NCI-H2171 (cell line): ENCODE data around the gene MDGA2.

Experiments
- DNase-seq: peaks from one replicate; lab custom pipeline; 2025; lab: John Stamatoyannopoulos, UW

MDGA2 gene

DNA sequence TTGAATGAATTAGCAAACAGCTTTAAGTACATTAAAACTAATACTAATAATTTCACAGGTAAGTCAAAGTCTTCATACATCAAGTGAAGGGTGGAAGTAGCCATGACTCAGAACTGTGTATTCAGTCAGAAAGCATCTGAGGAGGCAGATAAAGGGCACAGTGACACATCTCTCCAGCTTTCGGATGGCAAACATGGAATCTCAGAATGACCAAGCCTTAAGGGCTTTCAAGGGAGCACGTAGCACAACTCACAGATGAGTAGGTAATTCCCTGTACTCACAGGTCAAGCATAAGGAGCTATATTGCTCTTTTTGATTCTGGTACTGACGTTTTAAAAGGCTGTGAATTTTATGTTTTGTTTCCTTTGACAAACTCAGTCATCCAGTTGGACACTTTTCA lies 56.0 kb downstream of the MDGA2 start:
- no peak for DNase-seq

DNA sequence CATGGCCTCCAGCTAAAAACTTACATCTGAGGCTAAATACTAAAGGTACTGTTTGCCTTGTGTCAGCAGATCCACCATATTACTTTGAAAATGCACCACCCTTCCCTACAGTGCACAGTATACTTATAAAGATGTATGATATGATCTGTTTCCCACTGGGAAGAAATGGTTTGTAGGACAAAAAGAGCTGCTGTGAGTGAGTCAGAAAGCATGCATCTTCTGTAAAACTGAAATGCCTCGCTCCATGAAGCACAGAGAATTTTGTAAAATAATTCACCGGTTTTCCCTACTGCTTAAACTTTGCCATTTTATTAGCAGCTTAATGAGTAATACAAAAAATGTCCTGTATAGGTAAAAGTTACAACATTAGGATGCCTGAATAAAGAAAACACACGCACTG lies 68.8 kb downstream of the MDGA2 start:
- DNase-seq: no peak

DNA sequence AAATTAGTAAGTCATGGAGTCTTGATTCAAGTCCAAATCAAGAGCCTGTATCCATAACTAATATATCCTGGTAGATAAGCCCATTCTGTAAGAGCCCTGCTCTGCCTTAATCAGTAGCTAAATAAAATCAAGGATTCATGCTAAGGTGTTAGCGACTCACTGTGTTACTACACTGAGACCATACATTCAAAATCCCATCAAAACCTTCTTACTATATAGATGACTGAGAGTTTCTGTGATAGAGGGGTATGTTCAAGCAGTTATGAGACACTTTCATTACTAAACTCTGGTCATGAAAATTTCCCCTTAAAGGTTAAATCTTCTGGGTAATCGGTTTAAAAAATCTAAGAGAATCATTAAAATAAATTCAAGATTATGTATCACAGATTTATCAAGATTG lies 78.5 kb downstream of the MDGA2 start:
- no peak for DNase-seq

DNA sequence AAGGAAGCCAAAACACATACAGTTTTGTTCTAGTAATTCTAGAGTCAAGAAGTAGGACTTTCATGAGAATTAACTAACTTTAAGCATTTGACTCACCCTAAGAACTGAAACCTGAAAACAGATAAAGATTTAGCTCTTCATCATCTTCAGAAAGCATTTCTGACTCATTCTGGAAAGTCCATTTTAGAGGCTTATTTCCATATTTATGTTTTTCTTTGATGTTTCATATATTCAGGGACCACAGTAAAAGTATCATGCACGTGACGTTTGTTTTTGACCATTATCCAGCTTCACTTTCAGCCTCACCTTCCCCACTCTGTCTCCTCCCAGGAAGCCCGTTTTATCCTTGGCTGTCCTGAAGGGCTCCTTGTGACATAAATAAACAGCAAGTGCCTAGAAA lies 79.2 kb downstream of the MDGA2 start:
- no peak for DNase-seq

DNA sequence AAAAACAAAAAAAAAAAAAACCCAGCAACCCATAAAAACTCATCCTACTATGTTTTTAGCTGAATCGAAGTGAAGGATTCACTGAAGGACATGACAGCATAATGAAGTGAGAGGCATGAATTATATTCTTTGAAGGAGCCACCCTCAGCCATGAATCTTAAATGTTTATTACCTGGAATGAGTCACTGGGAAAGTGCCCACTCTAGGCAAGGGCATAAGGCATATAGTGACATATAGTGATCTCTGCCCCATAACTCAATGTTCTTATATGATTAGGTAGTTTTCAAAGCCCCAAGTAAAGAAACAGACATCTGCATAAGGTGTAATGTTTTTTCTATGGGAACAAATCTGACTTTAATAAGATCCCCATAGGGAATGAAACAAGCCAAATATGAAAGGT lies 79.9 kb downstream of the MDGA2 start:
- no peak for DNase-seq

DNA sequence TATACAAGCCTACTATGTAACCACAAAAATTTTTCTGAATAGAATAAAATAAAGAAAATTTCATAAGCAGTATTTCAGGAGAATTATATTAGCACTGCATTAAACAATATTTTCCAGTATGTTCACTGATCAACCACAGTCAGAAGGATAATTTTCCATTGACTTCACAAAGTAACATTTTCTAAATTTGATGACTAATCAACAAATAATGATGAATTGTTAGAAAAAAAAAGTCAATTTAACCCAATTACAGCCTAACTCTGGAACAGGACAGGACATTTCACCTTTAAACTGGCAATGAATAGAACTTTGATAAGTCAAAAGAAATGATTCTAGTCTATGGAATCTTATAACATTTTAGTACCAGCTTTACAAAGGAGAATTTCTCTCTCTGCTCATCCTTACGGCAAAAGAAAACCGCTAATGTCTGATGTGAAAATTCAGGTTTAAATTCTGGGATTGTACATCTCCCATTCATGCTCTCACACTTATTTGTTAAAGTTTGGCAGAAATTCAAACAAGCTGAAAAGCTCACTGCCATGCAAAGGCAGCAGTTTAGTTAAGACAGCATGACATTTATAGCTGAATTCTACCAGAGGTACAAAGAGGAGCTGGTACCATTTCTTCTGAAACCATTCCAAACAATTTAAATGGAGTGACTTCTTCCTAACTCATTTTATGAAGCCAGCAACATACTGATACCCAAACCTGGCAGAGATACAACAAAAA lies 84.5 kb downstream of the MDGA2 start:
- DNase-seq: no peak

DNA sequence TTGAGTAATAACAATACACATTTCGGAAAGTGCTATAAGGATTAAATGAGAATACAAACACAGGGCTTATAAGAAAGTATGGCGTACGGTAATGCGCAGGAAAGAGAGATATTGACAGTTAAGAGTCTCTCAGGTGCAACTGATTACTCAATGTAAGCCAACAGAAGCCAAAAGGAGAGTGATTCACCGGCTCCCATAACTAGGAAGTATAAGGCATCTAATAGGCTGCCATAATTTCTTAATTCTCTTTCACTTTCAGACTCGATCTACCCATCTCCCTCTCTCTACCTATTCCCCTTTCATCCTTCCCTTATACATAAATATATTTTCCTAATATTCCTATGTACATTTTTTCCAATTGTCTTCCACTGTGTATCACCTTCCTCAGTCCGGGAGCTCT lies 90.0 kb downstream of the MDGA2 start:
- DNase-seq: no peak

DNA sequence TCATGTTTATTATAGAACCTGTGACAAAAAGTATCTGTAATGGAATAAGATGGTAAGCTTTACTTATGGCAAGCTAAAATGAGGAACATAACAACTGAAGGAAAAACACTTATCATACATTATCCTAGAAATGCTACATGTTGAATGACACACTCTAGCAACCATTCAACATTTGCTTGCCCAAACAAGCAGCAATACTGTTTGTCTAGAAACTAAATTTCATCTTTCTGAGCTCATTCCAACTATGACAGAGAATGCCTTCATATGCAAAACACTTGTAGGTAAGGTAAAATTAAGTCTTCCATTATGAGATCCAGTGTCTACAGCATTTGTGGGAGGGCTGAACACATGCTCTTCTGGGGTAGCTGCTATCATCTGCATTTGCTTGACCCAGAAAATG lies 108.1 kb downstream of the MDGA2 start:
- DNase-seq: no peak

DNA sequence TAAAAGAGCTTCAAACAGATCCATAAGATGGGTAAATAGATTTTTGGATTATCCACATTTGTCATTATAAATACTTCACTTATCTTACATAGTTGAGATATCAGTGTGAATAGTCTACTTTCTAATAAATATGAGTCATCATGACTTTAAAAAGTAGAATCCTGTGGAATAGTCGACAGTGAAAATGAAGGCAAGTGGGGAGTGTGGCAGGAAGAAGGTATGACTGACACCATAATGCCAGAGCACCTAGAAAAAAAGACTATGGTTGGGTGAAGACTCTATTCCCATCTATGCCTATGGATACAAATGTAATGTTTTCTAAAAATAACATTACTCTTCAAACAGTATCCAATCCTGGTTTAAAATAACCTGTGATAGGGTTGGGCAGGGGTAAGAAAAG lies 117.5 kb downstream of the MDGA2 start:
- no peak for DNase-seq

DNA sequence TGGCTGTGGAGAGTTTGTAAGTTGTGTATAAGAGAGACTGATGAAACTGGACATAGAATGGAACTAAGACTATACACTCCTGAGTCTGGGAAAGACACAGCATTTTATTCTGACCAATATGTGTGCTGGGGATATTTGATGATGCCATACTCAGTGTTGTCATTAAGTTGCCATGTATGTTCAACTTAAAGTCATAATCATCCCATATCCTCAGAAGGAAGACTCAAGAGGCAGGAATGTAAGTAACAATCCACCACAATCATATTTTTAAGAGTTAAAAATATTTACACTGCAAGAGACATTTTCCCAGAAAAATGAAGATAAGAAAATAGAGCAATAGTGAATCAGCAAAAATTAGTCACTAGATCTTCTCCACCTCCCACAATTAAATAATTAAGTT lies 120.1 kb downstream of the MDGA2 start:
- DNase-seq: no peak

DNA sequence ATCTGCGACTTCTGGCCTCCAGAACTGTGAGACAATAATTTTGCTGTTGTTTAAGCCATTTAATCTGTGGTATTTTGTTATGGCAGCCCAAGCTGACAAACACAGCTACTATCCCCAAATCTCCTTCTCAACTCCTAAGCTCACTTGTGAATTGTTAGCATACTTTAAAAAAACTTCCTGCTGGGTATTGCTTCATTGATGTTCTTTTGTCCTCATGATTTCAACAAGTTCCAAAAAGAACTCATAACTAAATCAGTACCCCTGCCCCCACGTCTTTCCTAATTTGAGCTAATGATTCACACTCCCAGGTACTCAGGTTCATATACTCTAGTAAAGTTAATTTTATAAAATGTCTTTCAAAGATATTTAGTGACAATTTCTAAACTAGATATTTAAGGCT lies 125.5 kb downstream of the MDGA2 start:
- DNase-seq: no peak

DNA sequence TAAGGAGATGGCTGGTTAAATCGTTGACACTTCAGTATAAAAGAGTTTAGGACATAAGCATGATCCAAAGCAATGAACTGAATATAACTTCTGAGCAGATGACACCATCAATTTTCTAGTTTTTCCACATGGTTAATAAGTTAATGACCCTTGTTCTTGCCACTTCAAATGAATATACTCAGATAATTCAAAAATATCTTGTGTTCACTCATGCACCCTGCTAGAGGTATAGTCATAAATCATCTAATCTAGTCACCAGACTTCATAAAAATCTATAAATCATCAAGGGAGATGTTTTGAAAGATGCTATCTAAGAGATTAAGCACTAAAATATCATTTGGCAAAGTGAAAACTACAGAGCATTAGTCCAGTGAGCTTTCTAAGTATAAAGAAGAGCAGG lies 131.9 kb downstream of the MDGA2 start:
- DNase-seq: no peak

DNA sequence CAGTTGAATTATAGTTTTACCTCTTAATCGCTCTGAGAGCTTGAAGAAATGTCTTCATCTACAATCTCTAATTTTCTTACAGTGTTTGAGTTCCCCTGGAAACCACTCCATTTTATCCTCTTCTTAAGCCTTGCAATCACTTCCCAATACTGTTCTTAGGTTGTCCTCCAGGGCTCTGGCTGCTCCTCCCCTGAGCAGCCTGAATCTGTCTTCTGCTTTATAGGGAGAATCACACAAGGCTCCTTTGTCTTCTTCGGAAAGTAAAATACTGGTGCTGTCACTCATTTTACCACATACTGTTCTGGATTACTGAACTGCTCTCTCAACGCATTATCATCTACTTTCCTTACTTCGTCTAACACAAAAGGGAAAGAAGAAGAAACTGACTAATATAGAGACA lies 133.7 kb downstream of the MDGA2 start:
- no peak for DNase-seq

DNA sequence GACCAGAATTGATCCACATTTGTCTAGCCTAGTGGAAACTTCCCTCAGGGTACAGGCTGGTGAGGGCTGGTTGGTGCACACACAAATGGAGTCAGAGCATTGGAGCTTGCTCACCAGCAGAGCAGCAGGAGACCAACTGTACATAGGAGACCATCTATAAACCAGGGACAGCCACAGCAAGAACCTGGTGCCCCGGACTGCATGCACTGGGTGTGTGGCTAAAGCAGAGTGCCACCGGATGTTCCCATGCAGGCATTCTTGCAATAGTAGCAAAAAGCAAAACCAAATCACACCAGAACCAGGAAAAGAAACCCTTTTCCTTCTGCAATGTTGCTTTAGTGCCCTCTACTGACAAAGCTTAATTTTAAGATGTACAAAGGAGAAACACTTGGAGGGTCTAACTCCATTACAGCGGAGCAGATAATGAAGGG lies 136.4 kb downstream of the MDGA2 start:
- DNase-seq: no peak

DNA sequence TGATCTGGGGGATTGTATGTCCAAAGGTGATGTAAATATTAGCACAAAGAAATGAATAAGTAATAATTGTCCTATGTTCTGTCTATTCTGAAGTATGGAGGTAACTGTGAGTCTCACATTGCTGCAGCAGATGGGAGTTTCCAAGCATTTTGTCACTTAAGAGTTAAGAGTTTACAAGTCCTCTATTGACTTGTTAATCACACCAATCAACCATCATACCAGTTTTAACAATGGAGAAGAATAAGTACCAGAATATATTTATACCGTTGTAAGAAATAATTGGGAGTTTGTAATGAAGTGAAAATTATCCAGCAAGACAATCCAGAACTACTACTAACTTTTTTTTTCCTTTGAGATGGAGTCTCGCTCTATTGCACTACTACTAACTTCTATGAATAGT lies 139.1 kb downstream of the MDGA2 start:
- DNase-seq: no peak

DNA sequence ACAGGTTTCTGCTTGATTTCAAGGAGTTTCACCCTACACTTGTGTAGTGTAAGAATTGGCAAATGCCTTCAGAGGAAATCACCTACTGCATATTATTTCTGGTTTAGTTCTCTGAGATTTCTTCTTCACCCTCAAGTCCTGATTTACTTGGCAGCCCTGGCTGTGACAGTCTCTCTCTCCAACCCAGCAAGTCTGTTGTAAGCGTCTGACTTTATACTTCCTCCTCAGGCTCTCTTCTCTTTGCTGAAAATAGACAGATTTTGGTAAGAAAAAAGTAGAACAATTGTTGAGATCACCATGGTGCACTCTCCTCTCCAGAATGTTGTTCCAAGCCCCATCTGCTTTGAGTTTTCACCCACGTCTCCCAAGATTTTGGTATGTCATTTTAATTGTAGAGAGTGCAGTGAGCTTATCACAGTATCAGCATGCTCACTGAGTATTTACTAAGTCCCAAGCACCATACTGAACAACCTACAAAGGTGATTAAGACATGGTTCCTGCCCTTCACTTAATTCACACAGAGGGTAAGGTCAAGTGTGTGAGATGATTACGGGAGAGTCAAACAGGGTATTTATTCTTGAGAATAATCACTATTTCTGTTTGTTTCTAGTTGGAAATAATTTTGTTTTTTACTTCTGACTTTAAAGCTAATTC lies 148.7 kb downstream of the MDGA2 start:
- no peak for DNase-seq

DNA sequence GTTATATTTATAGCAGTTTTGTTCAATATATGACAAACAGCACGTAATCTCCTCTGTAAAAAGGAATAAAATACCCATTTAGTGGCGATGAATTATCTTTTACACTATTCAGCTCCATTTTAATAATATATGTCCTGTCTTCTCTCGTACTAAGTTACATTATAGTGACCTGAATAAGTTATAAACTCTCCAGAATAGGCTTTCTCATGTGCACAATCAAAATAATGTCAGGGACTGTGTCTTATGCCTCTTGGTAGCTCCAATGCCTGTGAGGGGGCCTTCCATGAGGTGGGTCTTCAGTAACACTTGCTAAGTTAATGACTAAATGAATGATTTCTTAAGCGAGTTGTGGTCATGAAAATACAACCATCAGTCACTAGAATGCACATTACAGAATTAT lies 150.9 kb downstream of the MDGA2 start:
- no peak for DNase-seq

DNA sequence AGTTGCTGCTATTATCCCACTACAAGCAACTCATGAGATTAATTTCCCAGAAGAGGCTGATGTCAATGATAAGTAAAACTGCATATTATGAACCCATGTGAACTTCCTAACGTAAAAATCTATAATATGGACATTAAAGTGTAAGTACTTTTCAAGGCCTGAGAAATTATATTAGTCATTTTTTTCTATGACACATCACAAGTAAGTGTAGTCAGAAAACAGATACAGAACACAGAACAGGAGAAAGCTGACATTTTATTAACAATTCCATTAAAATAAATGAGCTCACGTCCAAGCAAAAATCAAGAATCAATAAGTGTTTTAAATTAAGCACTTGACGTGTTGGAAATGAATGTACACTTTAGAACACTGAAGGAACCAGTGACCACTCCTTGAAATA lies 155.0 kb downstream of the MDGA2 start:
- no peak for DNase-seq

DNA sequence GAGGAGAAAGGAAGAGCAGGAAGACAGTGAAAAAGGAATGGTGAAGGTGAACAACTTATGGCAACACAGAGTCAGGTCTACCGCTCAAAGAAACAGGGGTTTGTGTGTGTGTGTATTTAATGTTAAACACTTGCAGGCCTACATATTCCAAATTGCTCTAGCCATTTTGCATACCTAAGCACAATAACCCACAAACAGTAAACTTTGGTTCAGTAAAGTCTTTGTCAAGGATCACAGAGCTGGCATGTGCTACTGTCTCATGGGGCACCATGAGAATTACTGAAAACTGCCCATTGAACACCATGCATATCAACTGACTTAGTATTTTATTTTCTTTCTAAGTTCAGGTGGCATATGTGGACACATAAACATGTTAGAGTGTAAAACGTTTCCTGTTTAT lies 163.6 kb downstream of the MDGA2 start:
- DNase-seq: no peak

DNA sequence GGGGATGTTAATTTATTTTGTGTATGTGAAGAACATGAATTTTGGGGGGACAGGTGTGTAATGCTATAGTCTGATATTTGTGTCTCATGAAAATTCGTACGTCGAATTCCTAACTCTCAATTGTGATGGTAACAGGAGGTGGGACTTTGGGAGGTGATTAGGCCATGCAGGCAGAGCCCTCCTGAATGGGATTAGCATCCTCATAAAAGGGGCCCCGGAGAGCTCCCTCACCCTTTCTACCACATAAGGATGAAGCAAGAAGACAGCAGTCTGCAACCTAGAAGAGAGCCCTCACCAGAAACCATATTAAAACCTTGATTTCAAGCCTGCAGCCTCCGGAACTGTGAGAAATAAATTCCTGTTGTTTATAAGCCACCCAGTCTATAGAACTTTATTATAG lies 165.4 kb downstream of the MDGA2 start:
- DNase-seq: no peak

DNA sequence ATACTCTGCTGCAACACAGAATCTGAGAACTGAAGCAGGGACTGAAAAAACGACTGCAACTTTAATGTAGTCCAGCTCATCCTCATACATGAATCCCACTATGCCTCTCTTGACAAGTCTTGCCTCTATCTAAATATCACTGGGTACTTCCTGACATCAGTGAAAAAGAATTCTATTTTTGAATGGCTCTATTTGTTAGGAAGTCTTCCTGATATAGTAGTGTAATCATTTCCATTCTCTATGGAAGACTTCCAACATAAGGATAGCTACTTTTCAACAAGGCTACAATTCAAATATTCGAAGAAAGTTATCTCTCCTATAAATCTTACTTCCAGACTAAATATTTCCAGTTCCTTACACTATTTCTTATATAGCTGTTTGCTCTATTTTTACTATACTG lies 167.5 kb downstream of the MDGA2 start:
- DNase-seq: no peak

DNA sequence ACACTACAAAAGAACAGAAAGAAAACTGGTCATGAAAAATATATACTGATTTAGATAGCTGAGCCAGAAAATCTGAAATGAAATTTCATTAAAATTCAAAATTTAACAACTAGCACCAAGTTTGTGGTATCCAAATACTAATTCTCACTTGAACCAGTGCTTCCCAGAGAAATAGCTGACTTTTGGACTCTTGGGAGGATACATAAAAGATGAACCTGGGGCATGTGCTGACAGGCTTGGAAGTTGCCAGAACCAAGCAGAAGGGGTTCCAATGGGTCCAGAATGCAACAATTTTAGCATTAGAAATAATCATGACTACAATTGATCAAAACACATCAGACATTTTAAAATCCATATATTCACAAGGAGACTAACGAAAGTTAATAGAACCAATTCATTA lies 175.0 kb downstream of the MDGA2 start:
- DNase-seq: no peak

DNA sequence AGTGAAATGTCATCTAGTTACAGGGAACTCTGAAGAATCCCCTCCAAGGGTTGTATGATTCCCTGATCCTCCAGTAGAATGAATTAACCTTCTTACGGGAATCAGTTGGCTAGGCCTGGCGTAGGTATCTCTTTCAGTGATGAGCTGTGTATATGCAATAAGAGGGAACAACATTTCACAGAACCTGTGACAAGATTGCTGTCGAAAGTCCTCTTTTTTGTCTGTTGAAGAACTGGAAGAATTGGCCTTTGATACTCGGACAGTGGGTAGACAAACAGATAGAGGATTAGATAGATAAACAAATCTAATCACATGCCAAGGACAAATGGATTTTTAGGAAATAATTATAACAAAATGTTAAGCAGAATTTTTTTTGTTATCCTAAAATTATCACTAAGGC lies 184.6 kb downstream of the MDGA2 start:
- no peak for DNase-seq

DNA sequence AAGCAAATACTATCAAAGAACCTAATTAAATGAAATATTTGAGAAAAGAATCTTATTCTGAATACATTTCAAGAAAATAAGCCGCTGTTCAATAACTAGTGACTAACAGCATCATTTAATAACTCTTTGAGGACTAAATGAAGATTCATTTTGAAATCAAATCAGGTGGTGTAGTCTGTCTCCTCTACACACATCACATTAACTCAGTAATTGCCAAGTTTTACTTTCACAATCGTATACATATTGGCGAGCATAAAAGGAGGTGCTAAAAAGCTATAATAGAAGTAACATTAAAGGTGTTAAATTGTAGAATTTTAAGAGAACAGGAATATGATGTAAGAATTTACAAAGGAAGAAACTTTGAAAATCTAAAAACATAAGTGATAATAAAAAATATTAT lies 185.1 kb downstream of the MDGA2 start:
- DNase-seq: no peak
